ENCODE data around the gene FMN1.

Gene FMN1

DNA sequence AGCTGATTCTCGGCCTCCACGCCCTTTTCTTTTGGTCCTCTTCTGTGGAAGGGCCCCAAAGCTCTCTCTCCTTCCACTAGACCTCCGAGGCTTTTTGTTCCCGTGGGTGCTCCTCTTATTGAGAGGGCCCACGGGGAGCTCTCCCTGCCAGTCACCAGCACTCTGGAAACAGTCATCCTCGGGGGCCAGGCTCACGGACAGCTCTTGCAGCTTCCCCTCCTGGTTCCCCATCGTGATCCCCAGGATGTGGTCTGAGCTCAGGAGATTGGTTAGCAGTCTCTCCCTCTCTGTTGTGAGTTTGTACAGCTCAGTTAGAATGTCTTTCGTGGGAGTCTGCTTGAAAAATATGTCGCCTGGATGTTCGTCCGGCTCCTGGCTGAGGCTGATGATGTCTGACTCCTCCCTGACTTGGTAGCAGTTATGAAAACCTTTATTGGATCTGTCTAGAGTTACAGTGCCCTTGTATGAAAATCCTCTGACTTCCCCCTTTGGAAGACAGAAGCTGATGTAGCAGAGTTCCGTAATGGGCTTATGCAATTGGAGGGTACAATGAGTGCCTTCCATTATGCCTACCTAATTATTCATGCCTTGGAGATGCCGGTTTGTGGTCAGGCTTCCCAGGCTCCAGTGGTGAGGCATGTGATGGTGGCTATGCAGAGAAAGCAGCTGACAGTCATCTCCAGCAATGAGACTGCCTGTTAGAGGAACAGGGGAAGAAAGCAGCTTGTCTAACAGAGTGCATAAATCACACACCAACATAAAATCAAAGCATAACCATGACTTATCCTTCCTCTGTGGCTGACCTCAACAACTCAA is 40.0 kb downstream of the FMN1 start:
- DNase-seq: no peak

DNA sequence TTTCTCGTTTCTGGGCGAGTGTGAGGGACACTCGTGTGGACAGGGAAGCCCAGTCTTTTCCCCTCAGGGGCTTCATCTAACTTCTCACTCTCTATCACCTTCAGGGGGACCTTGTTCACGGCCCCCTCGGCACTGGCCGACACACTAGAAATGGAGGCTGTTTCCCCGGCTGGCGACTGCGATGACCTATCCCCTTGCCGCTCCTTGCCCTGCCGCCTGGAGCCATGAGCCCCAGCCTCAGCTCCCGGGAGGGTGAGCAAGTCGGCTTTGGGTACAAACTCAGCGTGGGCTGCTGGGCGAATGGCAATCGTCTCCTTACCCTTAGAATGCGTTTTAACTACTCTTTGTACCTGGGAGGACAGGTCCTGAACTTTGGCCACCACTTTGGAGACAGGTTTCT is 41.0 kb downstream of the FMN1 start:
- DNase-seq: no peak

DNA sequence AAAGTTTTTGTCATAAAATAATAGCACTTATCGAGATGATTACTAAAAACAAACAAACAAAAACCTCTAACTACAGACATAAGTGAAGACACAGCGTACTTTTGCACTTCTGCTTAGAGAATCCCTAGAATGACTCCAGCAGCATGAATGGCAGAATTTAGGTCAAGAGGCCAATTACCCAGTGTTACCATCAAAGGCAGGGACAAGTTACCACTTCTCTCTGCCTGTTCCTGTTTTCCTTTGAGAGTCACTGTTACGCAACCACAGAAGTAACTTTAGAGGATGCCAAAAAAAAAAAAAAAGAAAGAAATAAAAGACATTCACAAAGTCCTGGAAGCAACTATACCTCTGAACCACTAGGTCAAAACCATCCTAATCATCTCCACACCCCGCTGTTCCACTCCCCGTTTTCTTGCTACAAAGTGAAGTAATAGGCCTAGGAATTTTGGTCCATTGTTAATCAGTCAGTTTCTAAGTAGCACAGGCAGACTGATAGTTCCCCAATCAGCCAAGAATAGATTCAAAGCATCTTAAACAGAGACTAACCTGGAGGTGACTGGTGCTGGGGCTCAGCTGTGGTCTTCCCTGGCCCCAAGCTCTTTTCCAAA is 41.9 kb downstream of the FMN1 start:
- DNase-seq: no peak

DNA sequence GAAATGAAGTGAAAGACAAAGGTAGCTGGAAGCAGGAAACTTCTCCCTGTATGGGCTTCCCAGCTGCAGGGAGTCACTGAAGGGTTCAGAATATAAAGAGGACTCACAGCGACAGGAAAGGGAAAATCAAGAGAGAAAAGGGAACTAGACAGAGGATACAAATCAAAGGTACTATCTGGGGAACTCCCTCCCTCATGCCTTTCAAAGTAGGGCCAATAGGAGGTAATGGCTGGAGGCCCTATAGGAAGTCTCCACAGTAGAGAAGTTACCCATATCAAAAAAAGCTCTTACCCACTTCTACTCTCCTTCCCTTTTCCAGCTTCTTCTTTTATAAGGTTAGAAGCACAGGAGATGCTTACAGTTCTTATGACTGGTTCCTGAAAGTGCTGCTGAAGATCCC is 43.5 kb downstream of the FMN1 start:
- DNase-seq: no peak

DNA sequence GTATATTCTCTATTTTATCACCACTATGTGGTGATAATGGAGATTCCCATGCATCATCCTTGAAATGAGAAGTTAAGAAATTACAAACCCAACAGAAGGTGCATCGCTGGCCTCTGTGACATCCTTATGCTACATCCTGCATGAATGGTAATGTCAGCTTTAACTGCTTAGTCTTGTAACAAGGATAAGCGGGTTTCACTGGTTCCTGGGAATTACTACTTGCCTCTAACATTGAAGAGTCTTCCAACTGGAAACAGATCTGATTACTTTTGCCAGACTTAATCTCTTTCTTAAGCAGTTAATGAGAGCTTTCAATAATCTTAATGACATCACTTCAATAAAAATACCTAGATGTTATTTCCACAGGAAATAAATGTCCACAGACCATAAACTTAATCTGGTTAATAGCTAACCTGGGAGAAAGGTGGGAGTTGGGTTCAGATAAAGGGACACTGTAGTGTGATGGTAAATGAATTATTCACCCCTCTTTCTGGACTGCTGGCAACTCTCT is 44.0 kb downstream of the FMN1 start:
- DNase-seq: no peak

DNA sequence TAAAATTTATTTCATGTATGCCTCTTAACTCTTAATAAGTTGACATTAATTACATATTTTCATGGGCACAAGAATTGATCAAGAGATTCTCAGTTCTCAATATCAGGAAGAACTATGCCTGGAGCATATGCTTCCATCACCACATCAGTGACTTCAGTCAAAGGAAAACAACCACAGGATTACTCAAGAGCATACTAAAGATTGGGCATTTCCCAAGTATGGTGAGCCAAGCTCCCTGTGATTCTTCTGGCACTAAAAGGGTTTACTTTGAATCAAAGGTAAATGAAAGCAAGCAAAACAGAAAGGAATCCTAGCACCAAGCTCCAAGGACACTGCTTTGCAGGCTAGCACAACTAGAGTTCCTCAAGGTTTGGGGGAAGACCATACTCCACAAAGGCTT is 44.6 kb downstream of the FMN1 start:
- no peak for DNase-seq

DNA sequence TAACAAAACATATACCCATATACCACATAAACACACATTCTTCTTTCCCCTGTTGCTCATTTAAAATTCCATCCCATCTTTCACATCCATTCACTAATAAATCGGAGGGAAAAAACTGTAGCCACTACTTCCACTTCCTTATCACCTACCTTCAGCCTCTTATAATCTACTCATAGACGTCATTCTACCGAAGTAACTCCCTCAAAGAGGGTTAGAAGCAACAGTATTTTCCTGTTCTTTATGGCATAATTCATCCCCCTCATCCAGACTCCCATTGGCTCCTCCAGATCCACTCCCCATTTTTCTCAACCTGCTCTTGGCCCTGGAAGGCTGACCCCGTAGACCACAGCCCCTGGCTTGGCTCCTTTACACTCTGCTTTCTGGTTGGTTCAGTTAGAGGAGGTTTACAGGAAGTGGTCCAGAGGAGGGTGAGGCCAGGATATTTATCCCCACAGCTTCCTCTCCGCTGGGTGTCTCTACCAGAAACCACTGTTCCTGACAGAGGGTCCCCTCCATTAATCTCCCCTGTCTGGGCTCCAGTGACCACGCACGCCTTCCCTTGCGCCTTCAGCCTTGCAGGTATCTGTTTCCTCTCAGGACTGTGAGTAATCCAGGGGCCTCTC is 46.3 kb downstream of the FMN1 start:
- DNase-seq: no peak

DNA sequence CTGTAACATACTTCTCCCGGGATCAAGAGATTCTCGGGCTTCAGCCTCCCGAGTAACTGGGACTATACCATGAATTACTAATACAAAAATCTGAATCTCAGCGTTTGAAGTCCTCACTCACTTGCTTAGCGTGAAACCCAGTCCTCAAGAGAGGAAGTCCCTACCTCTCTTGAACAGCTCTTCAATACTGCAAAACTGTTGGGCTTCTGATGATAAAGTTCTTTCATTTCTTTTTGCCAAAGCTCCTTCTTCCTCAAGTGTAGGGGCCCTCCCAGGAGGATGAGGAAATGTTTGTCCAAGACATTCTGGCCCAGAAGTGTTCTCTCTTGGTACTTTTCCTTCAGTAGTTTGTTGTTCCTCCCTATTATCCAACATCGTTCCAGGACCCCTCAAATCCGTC is 48.5 kb downstream of the FMN1 start:
- no peak for DNase-seq

DNA sequence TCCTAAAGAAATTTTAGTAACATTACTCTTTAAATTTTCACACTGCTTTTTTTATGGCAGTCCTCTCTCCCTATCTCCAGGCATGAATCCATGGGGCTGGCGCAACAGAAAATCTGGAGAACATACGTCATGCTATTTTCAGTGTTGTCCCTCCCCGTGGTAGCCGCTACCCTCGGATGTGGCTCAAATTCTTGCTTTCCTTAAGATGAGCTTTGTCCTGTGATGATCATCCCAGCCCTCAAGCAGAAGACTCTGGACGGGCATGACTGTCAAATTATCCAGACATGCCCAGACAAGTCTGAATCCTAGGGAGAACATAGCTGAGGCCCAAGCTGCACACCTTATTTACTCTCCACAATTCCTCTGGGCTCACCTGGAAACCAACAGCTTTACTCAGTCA is 49.1 kb downstream of the FMN1 start:
- DNase-seq: no peak

DNA sequence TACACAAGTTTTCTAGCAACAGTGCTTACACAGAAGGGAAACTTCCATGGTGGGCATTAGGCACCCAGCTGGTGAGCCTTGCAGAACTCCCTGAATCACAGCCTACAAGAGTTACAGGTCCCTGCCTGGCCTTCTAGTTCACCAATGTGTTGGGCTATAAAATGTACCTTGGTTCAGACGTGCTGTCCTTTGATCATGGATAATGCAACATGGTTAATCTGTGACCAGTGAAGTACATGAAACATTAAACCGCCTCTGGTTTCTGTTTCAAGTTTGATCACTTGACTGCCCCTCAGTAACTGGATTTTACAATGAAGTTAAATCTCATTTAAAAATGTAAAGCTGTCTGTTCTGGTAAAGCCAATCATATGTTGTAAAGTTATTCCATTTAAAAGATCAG is 51.8 kb downstream of the FMN1 start:
- DNase-seq: no peak

DNA sequence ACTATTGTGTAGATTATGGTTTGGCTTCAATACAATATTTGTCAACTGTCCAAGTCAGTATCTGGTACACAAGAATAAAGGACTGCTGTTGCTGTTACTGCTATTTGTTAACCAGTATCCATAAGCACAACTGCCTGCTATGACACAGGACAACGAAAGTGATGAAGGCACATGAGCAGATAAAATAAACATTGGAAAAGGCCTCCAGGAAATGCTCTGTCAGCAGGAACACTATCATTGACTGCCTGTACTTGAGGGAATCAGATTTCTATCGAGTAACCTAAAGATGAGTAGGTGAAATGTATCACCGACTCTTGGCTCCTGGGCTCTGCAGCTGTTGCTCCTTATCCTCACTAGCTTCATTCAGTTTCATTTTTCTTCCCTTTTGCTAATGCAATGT is 56.5 kb downstream of the FMN1 start:
- no peak for DNase-seq

DNA sequence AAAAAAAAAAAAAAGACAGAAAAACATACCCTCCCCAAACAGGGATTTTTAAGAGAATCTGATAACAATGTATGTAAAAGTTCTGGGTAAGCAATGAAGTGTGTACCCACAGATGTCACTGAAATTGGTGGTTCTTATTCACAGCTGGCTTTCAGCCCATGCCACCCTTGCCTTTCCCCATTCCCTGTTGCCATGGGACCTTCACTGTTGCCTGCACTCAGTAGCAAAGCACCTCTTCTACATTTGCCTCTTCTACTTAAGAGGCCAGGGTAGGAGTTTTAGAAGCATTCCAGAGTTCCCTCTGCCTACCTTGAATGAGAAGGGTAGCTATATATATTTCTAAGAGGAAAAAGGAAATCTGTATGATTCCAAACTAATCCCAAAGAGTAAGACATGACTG is 57.4 kb downstream of the FMN1 start:
- no peak for DNase-seq

DNA sequence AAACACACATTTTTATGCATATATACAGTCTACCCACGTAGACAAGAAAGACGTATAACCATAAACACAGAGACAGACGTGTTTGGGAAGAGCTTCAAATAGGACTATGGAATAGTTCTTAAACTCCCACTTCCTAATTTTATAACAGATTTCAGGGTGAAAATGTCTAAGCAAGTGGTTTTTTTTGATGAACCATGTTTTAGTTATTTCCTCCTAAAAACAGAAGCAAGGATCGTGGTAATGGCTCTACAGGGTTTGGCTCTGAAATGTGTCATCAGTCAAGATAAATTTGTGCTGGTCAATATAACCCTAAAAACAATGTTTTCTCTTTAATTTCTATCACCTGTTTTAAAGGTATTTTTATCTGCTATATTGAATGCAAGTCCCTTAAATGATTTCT is 58.2 kb downstream of the FMN1 start:
- DNase-seq: no peak

DNA sequence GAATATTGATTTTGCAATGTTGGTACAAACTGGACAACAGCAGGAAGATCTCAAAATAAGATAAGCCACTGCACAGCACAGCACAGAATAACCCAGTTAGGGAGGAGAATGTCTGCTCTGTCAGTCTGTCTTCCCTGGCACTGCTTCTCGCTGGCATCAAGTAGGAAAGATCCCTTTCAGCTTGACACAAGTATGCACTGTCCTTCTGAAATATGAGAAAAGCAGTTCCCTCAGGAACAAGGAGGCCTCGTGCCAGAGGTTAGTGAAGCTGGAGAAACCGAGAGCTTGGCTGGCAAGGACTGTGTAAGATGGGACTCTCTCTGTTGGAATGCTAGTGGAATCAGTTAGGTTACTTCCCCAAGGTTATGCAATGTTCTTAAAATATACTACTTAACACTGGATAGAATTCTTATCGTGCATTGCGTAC is 59.1 kb downstream of the FMN1 start:
- no peak for DNase-seq

DNA sequence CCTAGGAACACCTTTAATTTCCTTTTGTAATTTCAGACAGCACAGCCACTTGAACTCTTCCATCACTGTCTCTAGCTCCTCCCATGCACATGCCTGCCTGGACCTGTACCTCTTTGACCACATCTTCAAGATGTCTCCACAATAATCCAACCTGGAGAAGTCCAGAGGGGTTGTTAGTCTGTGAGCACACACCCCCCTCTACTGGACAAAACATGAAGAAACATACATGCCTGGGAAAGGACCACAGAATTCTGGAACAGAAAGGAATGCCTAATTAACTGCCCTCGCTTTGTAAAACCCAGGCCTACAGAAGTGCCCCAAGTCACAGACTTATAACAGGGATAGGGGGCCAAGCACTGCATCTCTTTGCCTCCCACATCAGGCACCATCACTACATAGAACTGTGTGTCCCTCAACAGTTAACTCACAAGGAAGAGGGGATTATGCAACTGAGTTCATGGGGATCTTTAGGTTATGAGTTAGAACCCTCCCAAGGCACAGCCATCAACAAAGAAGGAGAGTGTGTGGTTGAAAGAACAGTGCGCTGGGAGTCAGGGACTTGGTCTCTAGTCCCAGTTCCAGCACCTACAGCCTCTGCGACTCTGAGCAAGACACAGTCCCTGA is 61.7 kb downstream of the FMN1 start:
- DNase-seq: no peak

DNA sequence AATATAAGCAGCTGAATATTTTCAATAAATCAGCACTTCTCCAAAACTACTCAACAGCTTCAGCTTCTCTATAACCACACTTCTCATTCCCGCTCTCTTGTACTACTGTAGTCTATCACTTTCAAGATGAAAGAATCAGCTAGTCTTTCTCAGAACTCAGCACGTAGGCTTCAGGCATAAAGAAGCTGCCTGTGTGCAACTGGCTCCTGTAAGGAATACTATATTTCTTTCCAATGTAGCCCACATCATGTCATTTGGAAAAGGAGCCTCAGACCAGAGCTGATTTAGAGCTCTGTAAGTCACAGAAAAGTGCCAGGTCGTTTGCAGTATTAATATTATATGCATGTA is 62.3 kb downstream of the FMN1 start:
- no peak for DNase-seq

DNA sequence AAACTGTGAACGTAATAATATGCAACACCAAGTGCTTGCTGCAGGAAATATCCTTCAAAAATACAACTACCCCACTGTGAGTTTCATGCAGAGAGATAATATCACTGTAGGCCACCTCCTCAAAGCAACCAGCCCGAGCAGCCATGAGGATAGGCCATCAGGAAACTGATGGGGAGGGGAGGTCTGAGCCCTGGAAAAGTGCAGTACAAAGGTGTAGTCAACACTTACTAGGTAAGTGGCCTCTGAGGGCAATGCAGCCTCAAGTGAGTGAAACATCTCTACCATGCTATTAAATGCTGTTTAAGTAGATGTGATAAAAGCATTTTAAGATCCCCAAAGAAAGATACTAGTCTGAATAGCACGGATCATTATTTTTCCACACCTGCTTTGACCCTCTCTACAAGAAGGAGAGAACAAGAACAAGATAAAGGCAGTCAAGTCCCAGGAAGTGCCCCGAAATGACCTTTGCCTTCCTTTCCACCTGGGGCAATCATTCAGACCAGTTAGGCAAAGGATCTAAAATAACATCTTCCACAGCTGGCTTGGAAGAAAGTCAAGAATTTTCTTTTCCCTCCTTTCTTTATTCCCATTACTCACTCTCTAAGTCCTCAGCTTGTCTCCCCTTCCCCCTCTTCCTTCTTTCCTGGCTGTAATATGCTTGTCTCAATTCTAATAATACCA is 62.8 kb downstream of the FMN1 start:
- DNase-seq: no peak

DNA sequence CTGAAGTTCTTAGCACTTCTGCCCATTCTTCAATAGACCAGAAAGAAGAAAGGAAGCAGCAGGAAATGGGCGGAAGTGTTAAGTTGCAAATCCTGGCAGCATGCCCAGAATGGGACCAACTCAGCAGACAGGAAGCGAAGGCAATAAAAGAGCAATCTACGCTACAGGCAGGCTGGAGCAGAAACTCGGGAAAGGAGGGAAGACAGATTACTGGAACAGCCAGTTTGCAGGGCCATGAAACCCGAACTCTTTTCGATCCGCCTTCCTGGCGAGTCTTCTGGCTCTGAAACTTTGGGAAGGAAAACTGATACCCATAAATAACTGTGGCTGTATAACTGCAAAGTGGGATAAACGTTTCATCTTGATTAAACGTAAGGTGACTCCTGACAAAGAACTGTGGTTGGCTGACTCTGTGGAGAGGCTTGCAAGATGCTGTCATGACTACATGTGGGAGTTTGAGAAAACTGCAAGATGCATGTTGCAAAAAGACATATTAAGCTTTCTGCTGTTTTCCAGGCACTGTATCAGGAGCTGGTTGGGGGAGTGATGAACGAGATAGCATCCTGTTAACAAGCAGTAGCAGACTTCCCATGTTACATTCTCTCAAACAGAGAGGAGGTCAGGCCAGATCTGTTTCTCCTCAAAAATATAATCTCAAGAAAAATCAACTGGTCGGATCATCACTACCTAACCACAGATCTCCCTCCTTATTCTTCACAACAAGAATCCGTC is 67.8 kb downstream of the FMN1 start:
- DNase-seq: peak in 2 of 4 experiments; percentile 9 to 44

DNA sequence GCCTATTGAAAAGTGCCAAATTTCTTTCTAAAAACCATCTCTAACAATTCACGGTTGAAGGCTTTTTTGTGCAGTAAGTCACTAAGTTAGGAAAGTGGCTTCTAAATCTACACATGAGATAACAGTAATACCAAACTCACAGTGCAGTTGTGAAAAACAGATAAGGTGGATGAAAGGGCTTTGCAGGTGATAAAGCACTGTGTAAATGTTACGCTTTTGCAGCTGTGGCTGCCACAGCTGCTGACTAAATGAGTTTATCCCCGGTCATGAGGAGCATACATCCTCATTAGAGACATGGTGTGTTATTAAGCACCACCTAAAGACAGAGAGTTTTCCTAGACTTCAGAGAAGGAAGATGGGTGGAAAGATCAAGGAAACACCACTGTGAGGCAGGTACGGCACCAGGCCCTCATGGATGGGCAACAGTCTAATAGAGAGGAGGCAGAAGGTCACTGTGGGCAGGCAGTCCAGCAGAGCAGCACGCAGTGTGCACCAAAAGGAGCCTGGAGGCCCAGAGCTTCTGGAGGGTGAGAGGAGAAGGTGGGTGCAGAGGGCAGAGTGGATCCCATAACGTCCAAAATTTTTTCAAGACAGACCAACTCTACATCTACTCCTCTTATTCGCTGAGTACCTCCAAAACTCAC is 68.5 kb downstream of the FMN1 start:
- no peak for DNase-seq

DNA sequence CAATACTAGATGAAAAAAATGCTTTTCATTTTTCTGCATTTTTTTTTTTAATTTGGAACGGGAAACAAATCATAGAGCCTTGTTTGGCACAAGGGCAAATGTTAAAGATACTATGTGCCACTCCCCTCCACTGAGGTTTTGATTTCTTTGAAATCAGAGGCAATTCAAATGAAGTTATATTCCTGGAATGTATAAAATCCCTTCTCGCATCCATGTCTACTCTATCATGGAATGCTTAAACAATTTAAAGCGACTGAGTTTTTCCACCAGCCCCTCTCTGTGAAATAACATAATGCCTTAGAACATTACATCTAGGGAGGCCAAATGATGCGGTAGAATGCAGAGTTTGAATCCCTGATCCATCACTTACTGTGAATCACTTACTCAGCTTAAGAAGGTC is 69.7 kb downstream of the FMN1 start:
- no peak for DNase-seq

DNA sequence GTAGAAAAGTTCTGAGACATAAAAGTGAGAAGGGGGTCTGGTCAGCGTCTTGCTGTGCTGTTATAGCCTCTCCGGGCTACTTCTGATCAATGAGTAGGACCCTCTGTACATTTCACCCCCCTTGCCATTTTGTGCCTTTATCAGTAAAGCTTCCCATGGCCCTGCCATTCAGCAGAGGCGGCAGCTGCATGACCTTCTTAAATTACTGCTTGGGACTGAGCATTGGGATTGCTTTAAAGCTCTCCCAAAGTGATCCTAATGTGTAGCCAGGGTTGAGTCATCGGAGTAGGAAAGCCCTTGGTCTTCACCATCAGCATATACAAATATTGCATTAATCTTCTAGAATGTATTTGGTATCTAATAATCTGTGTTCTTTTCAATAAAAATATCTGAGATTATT is 70.2 kb downstream of the FMN1 start:
- no peak for DNase-seq

DNA sequence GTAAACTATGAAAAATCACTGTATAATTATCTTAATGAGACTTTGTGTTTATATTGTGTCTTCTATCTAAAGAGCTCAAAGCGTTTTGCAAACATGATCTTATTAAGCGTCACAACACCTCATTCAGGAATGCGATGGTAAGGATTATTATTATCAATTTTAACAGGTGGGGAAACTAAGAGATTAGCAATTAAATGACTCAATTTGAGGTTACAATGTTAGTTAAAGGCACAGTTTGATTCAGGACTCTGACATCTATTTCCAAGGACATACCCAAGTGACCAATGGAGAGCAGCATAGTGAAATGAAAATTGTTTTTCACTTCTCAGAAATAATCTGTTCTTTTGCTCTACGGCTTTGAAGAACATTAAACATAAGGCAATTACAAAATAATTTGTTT is 74.6 kb downstream of the FMN1 start:
- DNase-seq: no peak

Measured in activated CD4-positive, CD25-positive, alpha-beta regulatory T cell (primary cell).